Lung (tissue), 12 donors: Measurements from ENCODE around the gene TMEM94. TPM values are rescaled to one million over a fixed set of nuclear protein-coding genes. Genes with fewer than 3 reads are reported as not detected.

ENCODE experiments used
- ATAC-seq: fragments of 200-7000 bp; cut with Tn5 transposase; one replicate; pipeline ENCODE4 v1.9.1; 2020; ENCODE audit warnings: moderate number of reproducible peaks; ENCODE audit not compliant: insufficient read depth, low FRiP score
- DNase-seq, 3 donors: peaks; one replicate each; pipeline ENCODE4 v3.0.0-alpha.2; 2013 to 2017
- H3K27ac ChIP-seq, 2 donors: one replicate each; pipeline ENCODE4 v1.5.1; 2013; ENCODE audit warnings: mild to moderate bottlenecking in 2 of 2, moderate library complexity in 2 of 2, control low read depth in 1 of 2, inconsistent platforms in 1 of 2, low read depth in 1 of 2, low read length in 1 of 2
- H3K27me3 ChIP-seq, 3 donors: one replicate each; pipeline ENCODE4 v1.5.1; 2013; ENCODE audit warnings: low read length in 2 of 3; ENCODE audit not compliant: control insufficient read depth in 3 of 3, insufficient read depth in 3 of 3
- H3K36me3 ChIP-seq, 4 donors: one replicate each; pipeline ENCODE4 v1.5.1; 2013; ENCODE audit warnings: low read length in 4 of 4, mild to moderate bottlenecking in 1 of 4, moderate library complexity in 1 of 4; ENCODE audit not compliant: control insufficient read depth in 4 of 4, insufficient read depth in 4 of 4
- H3K4me1 ChIP-seq, 5 donors: one replicate each; pipeline ENCODE4 v1.5.1; 2013; ENCODE audit warnings: low read length in 5 of 5, mild to moderate bottlenecking in 2 of 5, moderate library complexity in 1 of 5; ENCODE audit not compliant: control insufficient read depth in 5 of 5, insufficient read depth in 5 of 5
- H3K4me3 ChIP-seq: one replicate; pipeline ENCODE4 v1.5.1; 2013; ENCODE audit warnings: mild to moderate bottlenecking, control low read depth, moderate library complexity
- H3K9ac ChIP-seq, 2 donors: one replicate each; pipeline ENCODE4 v1.5.1; 2013; ENCODE audit warnings: low read length in 2 of 2, control low read depth in 1 of 2; ENCODE audit not compliant: insufficient read depth in 1 of 2
- H3K9me3 ChIP-seq, 4 donors: one replicate each; pipeline ENCODE4 v1.5.1; 2013; ENCODE audit warnings: low read length in 3 of 4, mild to moderate bottlenecking in 1 of 4, moderate library complexity in 1 of 4; ENCODE audit not compliant: control insufficient read depth in 4 of 4, insufficient read depth in 3 of 4
- CTCF ChIP-seq: IDR thresholded peaks from 2 replicates; pipeline ENCODE4 v1.5.1; 2012; ENCODE audit warnings: mild to moderate bottlenecking; ENCODE audit errors: control extremely low read depth, extremely low read depth
- WGBS, 2 donors: extraction: QIAGEN DNeasy Blood & Tissue Kit; methylation state at CpG; one replicate each; pipeline ENCODE4 v1.1.7; 2013; 5-methylcytosine and 5-hydroxymethylcytosine counted together
- polyA plus RNA-seq, 2 donors: library from polyadenylated mRNA; stranded (reverse); fragments of 200-250 nt; gene quantifications; one replicate each; pipeline ENCODE4 v1.2.1, GENCODE V29; 2013
- total RNA-seq, 2 donors: library from RNA; depleted of rRNA in 1 of 2; stranded (reverse); fragments of >200 nt in 1 of 2; gene quantifications; one replicate each; pipeline ENCODE4 v1.2.1, GENCODE V29; 2014 to 2021
- donor health status: control.
- donor health status: control.
- donor health status: Bipolar disorder and iron deficiency.
- donor health status: healthy.
- donor health status: DM: yes; HTN: yes; CAD: no.

TMEM94 gene
- total and polyA plus RNA-seq, 4 donors = 40.0 to 82.3 (median 53.3) TPM

- Histone ChIP-seq H3K27me3 (no peaks in the 10 kb centered on the region), H3K4me1 (no peaks in the 10 kb centered on the region), H3K9me3 (no peaks in the 10 kb centered on the region), H3K36me3 (no peaks in the 10 kb centered on the region), H3K27ac (no peak overlapping the region), H3K9ac (no peak overlapping the region), H3K4me3 (no peak overlapping the region)
- no peak for TF ChIP-seq CTCF
- ATAC-seq (no peak), DNase-seq (no peak)
- WGBS, 2 donors = 85 to 92% methylated on average over 9 of the region's 9 CpGs
Measured at GRCh38 chr17:75416006-75416405, 40.4 kb upstream of the TMEM94 start.

- Histone ChIP-seq H3K27me3 (no peaks in the 10 kb centered on the region), H3K9me3 (no peaks in the 10 kb centered on the region), H3K4me1 (no peaks in the 10 kb centered on the region), H3K36me3 (no peaks in the 10 kb centered on the region), H3K27ac (no peak overlapping the region), H3K9ac (no peak overlapping the region), H3K4me3 (no peak overlapping the region)
- TF ChIP-seq CTCF = no peak
- ATAC-seq = no peak
- WGBS, 2 donors = 63 to 77% methylated on average over 9 of the region's 9 CpGs
- no peak for DNase-seq
Measured at GRCh38 chr17:75417054-75417580, 39.3 kb upstream of the TMEM94 start.

GRCh38 chr17:75418531-75418930, 37.9 kb upstream of the TMEM94 start:
- DNase-seq = no peak
- Histone ChIP-seq H3K9me3 (no peaks in the 10 kb centered on the region), H3K36me3 (no peaks in the 10 kb centered on the region), H3K4me3 (no peak overlapping the region), H3K27ac (no peak overlapping the region), H3K4me1 (no peaks in the 10 kb centered on the region), H3K9ac (no peak overlapping the region), H3K27me3 (no peaks in the 10 kb centered on the region)
- ATAC-seq = no peak
- TF ChIP-seq CTCF = no peak
- 47 to 62% methylated on average over 5 of the region's 5 CpGs for WGBS, 2 donors
